SKM-1 (cell line): Measurements from ENCODE around the gene AKR7A2.

Experiments used
- DNase-seq: peaks from one replicate; lab custom pipeline; 2025; ENCODE audit not compliant: unreplicated experiment; lab: John Stamatoyannopoulos, UW

The AKR7A2 gene

DNA sequence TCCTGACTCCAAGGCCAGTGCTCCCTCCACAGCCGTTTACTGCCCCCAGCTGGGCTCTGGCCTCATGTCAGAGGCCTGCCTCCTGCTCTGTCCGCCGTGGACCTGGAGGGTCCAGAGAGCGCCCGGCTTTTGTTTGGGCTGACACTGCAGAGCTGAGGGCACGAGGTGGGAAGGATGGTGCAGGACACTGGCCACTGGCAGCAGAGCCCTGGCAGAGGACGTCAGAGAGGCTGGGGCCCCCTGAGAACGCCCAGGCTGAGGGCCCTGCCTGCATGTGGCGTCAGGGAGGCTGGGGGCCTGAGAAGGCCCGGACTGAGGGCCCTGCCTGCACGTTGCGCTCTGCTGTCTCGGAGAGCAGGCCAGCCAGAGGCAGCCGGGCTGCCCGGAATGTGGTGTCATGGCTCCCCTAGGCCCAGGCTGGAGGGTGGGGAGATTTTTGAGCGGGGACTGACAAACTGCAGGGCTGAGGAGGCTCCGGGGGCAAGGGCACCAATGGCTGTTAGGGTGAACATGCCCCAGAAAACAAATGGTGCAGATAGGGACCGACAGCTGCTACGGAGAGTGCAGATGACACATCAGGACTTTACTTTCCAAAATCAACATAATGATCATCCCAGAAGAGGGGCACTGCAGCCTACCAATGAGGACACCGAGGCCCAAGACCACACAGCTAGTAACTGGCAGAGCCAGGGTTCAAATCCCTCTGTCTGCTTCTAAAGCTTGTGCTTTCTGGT, 31.8 kb upstream of the AKR7A2 start:
- no peak for DNase-seq

DNA sequence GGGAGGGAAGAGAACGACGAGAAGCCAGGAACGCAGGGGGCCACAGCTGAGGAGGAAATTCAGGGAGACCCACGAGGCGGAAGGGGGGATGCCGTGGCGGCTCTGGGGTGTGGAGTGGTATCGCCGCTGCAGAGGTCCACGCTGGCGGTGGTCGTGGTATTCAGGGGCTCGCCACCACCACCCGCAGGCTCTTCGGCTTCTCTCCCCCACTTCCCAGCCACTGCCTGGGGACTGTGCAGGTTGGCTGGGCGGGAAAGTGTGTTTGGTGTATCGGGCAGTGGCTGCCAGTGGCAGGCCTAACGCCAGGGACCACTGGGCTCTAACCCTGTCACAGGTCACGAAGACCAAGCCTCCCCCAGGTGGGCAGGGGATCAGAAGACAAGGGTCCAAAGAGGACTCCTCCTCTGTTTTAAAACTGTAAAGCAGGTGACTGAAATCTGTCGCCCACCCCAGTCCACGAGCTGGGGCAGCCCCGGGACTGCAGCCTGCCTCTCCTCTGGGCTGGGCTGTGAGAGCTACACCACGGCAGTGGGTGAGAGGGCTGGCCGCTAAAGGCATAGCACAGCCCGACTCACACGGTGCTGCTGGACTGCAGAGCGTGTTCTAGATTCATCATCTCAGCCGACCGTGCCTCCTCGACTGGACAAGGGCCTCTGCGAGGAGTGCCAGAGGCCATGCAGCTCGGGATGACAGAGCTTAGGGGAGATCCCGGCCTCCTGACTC, 31.1 kb upstream of the AKR7A2 start:
- DNase-seq, result no peak

DNA sequence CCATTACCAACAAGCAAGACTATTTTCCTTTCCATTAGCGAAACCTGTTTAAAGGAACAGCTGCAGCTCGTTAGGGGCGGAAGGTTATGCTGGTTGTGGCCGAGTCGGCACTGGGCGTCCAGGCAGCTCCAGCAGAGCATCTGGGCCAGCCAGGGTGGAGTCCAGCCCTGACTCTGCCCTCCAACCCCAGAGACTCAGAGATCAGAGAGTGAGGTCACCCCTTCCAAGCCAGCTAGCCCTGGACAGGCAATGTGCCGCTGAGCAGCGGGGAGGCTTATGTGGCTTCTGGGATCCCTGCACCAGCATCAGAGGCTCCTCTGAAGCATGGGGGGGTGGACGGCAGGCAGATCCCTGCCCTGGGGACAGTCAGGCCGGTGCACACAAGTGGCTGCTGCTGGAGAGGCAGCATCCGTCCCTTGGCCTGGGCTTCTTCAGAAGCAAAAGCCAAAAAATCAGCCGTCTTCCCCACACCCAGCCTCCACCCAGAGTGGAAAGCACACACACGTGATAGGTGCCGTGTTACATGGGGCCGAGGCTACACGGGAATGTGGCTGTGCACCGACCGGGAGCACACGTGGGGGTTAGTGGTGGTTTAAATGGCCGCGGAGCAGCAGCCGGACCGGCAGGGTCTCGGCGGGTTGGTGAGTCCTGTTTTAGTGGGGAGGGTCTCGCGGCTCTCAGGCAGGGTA, 30.3 kb upstream of the AKR7A2 start:
- DNase-seq, result no peak

DNA sequence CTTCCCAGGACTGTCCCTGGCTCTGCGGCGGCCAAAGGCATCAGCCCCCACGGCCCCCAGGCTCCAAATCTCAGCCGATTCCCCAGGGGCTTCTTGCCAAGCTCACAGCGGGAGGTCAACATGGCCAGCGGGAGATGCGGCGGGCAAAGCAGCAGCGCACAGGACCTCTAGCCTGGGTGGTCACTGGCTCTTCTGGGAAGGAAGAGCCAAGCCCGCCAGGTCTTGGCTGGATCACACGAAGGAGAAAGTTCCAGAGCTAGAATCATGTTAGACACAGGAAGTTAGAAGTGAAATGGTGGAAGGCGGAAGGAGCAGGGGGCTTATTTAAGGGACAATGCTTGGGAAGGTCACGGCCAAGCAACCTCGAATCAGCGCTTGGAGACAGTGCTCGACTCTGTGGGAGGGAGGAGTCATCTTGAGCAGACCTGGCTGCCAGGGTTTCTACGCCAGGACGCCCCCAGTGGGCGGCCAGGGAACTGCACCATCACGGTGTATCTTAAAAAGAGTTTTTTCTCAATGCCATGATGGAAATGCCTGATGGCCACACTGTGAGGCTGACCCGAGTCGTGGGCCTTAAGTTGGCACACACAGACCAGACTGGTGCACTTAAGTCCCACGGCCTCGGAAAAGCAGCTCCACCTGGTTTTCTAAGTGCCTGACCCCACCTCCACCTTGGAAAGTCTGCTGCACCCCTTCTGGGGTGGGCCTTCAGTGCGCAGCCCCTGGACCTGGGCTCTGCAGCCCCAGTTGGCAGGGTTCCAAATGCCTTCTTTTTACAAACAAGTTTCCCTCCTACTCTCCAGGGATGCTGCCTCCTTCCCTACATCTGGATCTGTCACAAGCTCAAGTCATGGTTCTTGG, 29.5 kb upstream of the AKR7A2 start:
- DNase-seq, result no peak

- DNase-seq, result no peak
Measured at GRCh38 chr1:19340387-19340937, 28.5 kb upstream of the AKR7A2 start.

GRCh38 chr1:19339214-19339861, 27.4 kb upstream of the AKR7A2 start:
- DNase-seq, result no peak

GRCh38 chr1:19338323-19338762, 26.4 kb upstream of the AKR7A2 start:
- DNase-seq, result no peak

DNA sequence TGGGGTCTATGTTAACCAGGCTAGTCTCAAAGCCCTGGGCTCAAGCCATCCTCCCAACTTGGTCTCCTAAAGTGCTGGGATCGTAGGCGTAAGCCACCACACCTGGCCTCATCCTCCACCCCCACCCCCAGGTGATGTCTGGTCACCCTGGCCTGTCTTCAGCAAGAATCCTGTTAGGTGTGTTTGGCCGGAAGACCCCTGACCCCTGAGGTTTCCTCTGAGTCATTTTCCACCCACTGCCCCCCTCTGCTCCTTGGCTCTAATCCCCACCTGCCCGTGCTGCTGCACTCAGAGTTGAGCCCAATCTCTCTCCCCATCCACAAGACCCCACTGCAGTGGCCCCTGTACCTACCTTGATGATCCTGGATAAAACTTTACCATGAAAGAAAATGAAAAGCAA, 25.3 kb upstream of the AKR7A2 start:
- no peak for DNase-seq

DNA sequence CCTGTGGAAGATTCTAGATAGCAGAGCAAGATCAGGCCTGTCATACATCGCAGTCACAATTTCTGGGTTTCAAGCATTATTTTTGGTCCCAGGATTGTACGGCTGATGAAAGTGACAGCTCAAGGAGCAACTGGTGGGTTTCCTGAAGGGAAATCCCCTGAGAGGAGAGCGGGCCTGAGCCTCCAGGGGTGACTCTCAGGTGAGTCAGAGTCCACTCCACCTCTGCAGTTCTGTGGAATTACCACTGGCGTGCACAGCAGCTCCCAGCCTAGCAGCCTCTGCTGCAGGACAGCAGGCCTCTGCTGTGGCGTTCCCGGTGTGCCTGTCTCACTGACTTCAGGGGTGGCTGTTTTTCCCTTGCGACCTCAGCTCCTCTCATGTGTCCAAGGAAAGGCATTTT, 24.6 kb upstream of the AKR7A2 start:
- DNase-seq, result no peak

DNA sequence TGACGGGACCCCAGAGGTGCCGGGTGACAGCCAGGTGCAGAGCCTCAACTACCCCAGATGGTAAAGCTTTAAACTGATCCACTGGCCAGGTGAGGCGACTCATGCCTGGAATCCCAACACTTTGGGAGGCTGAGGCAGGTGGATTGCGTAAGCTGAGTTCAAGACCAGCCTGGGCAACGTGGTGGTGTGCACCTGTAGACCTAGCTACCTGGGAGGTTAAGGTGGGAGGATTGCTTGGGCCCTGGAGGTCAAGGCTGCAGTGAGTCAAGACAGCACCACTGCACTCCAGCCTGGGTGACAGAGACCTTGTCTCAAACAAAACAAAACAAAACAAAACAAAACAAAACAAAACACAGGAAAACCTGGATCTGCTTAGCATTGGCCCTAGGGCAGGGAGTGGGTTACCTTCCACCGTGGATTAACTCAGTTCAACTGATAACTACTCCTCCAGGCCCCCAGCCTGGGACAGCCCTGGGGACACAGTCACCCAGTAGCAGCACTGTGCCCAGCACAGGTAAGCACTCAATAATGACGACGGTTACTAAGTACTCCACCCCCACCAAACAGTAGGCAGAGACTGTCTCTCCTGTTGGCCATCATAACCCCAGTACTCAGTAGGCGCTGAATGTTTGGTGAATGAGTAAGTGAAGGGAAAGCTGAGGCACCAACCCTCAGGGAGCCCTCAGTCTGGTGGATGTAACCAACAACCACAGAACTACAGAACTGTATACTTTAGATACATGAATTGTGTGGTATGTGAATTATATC, 21.8 kb upstream of the AKR7A2 start:
- no peak for DNase-seq

DNA sequence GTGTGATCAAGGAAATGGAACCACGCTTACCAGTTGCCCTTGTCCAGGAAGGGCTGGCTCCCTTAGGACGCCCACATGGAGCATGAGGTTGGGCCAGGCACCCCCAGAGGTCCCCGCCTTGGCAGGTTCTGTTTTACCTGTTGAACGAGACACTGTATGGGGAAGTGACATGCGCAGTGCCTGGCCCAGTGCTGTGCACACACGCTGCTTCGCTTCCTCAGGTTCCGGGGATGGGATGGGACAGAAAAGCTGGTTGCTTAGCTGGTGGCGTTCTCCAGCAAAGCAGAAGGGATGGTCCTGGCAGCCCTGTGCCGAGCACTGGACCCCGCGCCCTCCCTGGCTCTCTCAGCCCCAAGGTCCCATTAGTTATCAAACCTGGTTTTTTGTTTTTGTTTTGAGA, 20.9 kb upstream of the AKR7A2 start:
- DNase-seq, result no peak

GRCh38 chr1:19331262-19331878, 19.4 kb upstream of the AKR7A2 start:
- no peak for DNase-seq

DNA sequence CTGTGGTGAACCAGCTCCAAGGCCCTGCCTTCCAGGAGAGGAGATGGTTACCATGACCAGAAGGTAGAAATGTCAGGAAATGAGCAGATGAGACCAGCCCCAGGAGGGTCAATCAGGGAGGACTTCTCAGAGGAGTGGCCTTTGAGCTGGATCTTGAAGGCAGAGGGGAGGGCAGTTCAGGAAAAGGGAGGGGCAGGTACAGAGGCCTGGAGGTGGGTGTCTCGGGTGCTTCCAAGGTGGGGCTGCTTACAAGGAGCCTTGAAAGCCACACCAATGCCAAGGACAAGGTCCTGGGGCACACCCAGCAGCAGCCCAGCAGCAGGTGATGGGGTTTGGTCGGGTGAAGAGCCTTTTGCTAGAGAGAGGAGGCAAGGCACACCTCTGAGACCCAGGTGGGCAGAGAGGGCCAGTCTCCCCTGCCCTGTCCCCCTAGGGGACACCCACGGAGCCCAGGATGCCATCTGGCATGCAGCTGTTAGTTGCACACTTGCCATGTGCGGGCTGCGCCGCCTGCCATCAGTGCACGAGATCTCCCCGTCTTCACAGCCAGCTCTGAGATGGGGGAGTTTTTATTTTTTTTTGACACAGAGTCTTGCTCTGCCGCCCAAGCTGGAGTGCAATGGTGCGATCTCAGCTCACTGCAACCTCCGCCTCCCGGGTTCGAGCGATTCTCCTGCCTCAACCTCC, 18.6 kb upstream of the AKR7A2 start:
- DNase-seq, result no peak

- DNase-seq, result no peak
Measured at GRCh38 chr1:19329611-19330010, 17.7 kb upstream of the AKR7A2 start.

DNA sequence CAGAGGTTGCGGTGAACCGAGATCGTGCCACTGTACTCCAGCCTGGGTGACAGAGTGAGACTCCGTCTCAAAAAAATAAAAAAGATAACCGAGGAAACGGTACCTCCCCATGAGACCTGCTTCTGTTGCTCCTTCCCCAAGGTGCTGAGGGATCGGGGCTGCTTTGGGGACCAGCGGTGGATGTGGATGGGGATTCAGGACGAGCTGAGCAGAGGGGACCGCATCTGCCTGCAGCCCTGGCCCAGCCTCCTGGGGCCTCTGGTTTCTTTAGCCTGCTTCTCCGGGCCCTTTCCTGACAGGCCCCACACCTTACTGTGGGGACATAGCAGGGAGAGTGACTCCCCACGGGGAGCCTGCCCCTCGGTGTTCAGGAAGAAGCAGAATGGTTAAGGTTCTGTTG, 17.2 kb upstream of the AKR7A2 start:
- no peak for DNase-seq

DNA sequence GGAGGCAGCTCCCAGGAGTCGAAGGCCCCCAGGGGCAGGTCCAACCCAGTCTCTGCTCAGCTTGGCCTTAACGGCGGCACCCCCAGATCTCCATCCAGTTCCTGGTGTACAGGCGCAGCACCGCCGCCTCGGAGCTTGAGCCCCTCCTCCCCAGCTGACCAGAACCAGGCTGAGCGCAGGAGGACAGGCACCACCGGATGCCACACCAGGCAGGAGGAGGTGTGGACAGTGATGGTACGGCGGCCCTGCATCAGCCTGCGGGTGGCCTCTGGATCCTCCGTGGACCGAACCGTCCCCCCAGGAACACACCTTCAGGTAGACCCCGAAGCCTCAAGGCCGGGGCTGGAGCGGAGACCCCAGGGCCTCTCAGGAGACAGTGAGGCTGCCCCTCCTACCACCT, 16.5 kb upstream of the AKR7A2 start:
- DNase-seq, result no peak

- DNase-seq, result no peak
Measured at GRCh38 chr1:19327736-19328135, 15.8 kb upstream of the AKR7A2 start.

- no peak for DNase-seq
Measured at GRCh38 chr1:19327301-19327700, 15.4 kb upstream of the AKR7A2 start.

DNA sequence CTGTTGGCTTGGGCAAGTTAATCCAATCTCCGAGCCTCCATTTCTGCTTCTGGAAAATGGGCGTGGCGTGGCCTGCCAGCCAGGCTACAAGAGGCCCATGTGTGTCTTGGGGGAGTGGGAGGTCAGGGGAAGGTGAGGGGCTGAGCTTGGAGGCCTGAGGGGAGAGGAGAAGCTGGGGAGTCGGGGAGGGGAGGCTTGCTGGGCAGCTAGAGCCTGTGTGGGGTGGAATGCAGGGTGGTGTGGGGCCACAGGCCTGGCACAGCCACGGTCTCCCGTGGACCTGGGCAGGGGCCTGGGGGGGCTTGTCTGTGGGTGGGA, 14.8 kb upstream of the AKR7A2 start:
- DNase-seq, result no peak
